GM21381 (cell line): ENCODE measurements around the gene CIPC.

Experiments
- ATAC-seq: cut with Tn5 transposase; IDR thresholded peaks from one replicate; pipeline ENCODE4 v1.9.1; 2021; ENCODE audit warnings: mild to moderate bottlenecking, moderate library complexity; ENCODE audit not compliant: unreplicated experiment

The CIPC gene

GRCh38 chr14:77124345-77125280 is 26.6 kb downstream of the CIPC start:
- ATAC-seq, result no peak

GRCh38 chr14:77125281-77125801 is 27.3 kb downstream of the CIPC start:
- ATAC-seq, result no peak

GRCh38 chr14:77125823-77126325 is 27.8 kb downstream of the CIPC start:
- ATAC-seq, result no peak

- no peak for ATAC-seq
Measured at GRCh38 chr14:77126461-77126990, 28.5 kb downstream of the CIPC start.

- ATAC-seq, result no peak
Measured at GRCh38 chr14:77128414-77128891, 30.4 kb downstream of the CIPC start.

GRCh38 chr14:77130386-77130785 is 32.3 kb downstream of the CIPC start:
- ATAC-seq, result no peak

- ATAC-seq, result no peak
Measured at GRCh38 chr14:77131206-77131605, 33.1 kb downstream of the CIPC start.

GRCh38 chr14:77131871-77132486 is 33.9 kb downstream of the CIPC start:
- no peak for ATAC-seq

GRCh38 chr14:77133720-77134338 is 35.8 kb downstream of the CIPC start:
- ATAC-seq, result no peak

GRCh38 chr14:77139022-77139421 is 41.0 kb downstream of the CIPC start:
- ATAC-seq, result no peak

- ATAC-seq, result no peak
Measured at GRCh38 chr14:77139540-77140358, 41.7 kb downstream of the CIPC start.

- no peak for ATAC-seq
Measured at GRCh38 chr14:77140359-77141213, 42.5 kb downstream of the CIPC start.

GRCh38 chr14:77141214-77142004 is 43.4 kb downstream of the CIPC start, which contains the start of gene ZDHHC22:
TSS of gene ZDHHC22 (minus strand) at chr14:77141791. CDS start at chr14:77139738, 2,053 bp downstream.
- ATAC-seq, result no peak

GRCh38 chr14:77142005-77142800 is 44.1 kb downstream of the CIPC start:
- ATAC-seq, result no peak

- ATAC-seq, result no peak
Measured at GRCh38 chr14:77143071-77143470, 45.0 kb downstream of the CIPC start.

- ATAC-seq, result no peak
Measured at GRCh38 chr14:77144412-77145115, 46.5 kb downstream of the CIPC start.
